ENCODE measurements around the gene C2orf92. TPM values are rescaled to one million over a fixed set of nuclear protein-coding genes. Genes with fewer than 3 reads are reported as not detected.

Gene C2orf92
- polyA plus RNA-seq, 1 donor from 2014 or later, result 1.4 TPM

DNA sequence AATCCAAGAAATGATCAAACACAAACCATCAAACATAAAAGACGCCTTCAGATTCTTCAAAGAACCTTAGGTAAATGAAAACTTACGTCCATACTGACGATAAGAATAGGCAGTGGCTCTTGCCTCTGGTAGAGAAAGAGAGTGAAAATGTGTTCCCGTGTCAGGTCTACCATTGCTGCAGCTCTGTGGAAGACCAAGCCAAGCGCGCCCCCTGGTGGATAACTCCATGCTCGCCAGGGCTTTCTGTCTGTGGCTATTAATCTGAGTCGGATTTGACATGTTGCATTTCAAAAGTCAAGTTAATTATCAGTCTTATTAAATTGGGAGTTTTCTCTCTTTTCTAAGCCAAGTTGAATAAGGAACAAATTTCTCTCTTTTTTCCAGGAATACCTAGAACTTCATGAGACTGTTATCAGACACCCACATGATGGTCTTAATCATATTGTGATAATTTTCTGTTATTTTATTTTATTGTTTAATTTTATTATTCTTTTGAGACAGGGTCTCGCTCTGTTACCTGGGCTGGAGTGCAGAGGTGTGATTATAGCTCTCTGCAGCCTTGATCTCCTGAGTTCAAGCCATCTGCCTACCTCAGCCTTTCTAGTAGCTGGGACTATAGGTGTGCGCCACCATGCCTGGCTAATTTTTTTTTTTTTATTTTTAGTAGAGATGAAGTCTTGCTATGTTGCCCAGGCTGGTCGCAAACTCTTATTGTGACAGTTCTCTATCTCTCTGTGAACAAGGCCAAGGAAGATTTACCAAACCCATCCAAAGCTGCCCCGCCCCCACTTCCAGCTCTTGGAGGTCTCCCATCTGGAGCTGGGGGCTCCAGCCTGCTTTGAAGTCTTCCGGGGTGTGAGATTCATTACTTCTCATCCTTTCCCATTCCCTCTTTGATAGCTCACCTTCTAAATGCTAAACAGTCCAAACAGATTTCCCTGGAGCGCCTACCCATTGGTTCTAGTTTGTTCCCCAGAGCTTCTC lies 28.0 kb downstream of the C2orf92 start:
- Mint-ChIP-seq H3K27ac (peak overlapping the region in 1 of 3 donors; percentile 65), H3K27me3 (no peaks in the 10 kb centered on the region), H3K4me3 (peak overlapping the region in 1 of 4 donors; percentile 65), H3K4me1 (peaks cover 6 to 9% (median 7%) of the 10 kb centered on the region in 3 donors), H3K36me3 (peaks cover 6% of the 10 kb centered on the region), H3K9me3 (no peaks in the 10 kb centered on the region)

DNA sequence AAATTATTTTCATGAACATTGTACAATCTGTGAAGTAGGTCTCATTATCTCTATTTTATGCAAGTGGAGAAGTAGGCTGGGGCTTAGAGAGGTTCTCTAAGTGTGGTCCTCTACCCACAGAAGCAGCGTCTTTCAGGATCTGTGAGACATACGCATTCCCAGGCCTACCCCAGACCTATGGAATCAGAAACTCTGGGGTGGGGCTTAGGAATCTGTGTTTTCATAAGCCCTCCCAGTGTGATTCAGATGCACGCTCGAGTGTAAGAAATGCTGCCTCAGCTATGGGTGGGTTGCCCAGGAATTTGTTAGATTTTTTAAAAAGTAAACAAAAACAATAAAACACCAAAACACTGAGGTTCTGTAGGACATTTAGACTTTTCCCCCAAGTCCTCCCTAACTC lies 29.0 kb downstream of the C2orf92 start:
- no peak overlapping the region for H3K27ac Mint-ChIP-seq
- no peaks in the 10 kb centered on the region for H3K27me3 Mint-ChIP-seq
- H3K36me3 Mint-ChIP-seq, result peaks cover 6% of the 10 kb centered on the region
- no peaks in the 10 kb centered on the region for H3K9me3 Mint-ChIP-seq
- H3K4me3 Mint-ChIP-seq, result no peak overlapping the region
- peaks cover 6 to 8% (median 7%) of the 10 kb centered on the region in 3 donors for H3K4me1 Mint-ChIP-seq

DNA sequence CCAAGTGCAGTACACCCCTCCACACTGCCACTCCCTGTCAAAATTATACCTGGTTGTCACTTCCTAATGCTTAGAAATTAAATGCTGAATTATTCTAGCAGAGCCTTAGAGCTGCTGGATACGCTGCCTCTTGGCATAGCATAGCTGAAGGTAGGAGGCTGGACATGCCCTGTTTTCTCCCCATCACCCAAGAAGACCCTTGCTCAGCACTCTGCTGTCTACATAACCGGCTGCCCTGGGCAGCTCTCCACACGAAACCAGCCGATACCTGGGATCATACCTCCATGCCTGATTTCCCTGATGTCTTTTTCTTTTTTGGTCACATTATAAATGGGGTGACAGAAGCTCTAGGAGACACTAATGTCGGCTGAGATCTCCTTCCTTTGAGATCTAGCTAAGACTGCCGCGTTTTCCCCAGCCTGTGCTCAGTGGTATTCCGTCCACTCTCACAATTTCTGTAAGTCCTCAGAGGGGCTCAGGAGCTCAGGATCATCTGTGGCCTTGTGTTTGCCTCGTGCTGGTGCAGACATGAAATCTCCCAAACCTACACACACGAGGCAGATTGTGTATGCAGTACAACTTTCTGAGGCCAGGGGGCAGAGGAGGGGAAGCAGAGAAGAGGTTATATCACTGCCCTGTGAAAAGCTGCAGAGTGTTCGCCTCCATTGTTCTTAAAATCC lies 30.4 kb downstream of the C2orf92 start:
- peaks cover 4% of the 10 kb centered on the region for H3K36me3 Mint-ChIP-seq
- no peaks in the 10 kb centered on the region for H3K9me3 Mint-ChIP-seq
- peaks cover 6 to 8% (median 7%) of the 10 kb centered on the region in 3 donors for H3K4me1 Mint-ChIP-seq
- no peak overlapping the region for H3K27ac Mint-ChIP-seq
- H3K27me3 Mint-ChIP-seq, result no peaks in the 10 kb centered on the region
- no peak overlapping the region for H3K4me3 Mint-ChIP-seq

DNA sequence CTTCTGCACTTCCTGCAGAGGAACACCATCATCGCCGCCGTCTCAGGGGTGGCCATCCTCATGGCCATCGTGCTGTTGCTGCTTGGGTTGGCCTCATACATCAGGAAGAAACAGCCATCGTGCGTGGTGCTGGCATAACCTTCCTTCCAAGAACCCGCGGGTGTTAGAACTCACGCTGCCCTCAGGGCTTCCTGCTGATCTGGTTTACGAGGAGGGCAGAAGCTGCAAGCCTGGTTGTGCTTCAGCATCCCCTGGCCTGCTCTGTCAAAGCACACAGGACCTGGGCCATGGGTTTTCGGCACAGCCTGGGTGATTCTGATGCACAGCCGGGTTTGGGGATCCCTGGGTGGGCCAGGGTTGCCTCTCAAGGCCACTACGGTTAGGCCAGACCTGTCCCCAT lies 31.7 kb downstream of the C2orf92 start:
- Mint-ChIP-seq H3K4me3 (no peak overlapping the region), H3K9me3 (no peaks in the 10 kb centered on the region), H3K27ac (no peak overlapping the region)

DNA sequence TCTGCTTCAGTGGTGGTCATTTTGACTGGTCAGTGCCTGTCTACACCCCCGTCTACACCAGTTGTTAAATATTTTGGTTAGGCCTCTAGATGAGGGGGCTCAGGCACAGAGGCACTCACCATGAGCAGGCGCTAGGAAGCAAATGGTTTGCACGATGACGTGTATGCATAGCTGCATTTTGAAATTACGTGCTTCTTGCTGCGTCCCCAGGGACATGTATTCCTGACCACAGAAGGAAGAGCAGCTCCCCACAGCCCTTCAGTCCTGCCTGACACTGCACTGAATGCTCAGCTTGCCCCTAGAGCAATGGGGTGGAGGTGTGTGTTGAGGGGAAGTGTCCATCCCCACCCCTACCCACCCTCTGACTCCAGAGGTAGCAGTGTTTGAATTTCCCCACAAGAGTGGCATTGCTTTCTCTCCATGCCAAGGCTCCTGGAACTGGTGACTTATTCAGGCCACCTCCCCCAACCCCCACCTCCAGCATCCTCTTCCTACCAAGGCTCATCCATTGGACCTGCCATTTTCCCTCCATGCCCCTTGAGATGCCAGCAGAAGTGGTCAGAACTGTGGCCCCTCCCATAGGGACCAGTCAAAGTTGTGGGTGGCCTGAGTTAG lies 32.4 kb downstream of the C2orf92 start:
- H3K27ac Mint-ChIP-seq, result no peak overlapping the region
- peaks cover 5 to 7% (median 5%) of the 10 kb centered on the region in 3 donors for H3K4me1 Mint-ChIP-seq
- no peak overlapping the region for H3K4me3 Mint-ChIP-seq

More for the DNA sequence above, 31.7 kb downstream of the C2orf92 start:
- H3K36me3 Mint-ChIP-seq, result peaks cover 4% of the 10 kb centered on the region
- peaks cover 6 to 8% (median 7%) of the 10 kb centered on the region in 3 donors for H3K4me1 Mint-ChIP-seq
- H3K27me3 Mint-ChIP-seq, result no peaks in the 10 kb centered on the region

DNA sequence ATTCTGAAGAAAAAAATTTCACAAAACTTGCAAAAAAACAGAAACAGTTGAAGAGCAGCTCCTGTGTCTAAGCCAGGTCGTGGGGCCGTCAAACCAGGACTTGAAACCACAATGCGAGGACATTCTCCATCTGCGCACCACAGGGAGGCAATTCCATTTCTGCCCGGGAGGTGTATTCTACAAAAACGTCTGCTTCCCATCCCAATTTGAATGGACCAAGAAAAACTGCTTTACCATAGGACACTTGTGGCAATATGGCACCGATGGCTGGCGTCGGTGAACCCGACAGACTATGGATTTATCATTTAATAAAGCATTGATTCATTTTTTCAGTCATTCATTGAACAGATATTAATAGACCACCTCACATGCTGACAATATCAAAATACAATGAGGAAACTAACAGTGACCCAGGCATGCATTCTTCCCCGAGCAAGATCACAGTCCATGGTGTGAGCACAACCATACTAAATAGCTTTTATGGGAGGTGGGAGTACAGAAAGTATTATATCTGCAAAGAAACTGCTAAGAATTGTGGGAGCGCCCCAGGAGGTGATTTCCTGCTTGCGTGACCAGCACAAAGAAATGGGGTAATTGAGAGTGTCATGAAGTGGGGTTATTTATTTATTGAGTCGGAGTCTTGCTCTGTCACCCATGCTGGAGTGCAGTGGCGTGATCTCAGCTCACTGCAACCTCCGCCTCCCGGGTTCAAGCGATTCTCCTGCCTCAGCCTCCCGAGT lies 33.4 kb downstream of the C2orf92 start:
- Mint-ChIP-seq H3K27me3 (peaks cover 3% of the 10 kb centered on the region), H3K36me3 (peaks cover 2% of the 10 kb centered on the region), H3K4me3 (no peak overlapping the region), H3K9me3 (no peaks in the 10 kb centered on the region), H3K27ac (no peak overlapping the region), H3K4me1 (peaks cover 0 to 4% (median 2%) of the 10 kb centered on the region in 3 donors)

More for the DNA sequence above, 32.4 kb downstream of the C2orf92 start:
- H3K36me3 Mint-ChIP-seq, result peaks cover 4% of the 10 kb centered on the region
- H3K9me3 Mint-ChIP-seq, result no peaks in the 10 kb centered on the region
- H3K27me3 Mint-ChIP-seq, result no peaks in the 10 kb centered on the region

DNA sequence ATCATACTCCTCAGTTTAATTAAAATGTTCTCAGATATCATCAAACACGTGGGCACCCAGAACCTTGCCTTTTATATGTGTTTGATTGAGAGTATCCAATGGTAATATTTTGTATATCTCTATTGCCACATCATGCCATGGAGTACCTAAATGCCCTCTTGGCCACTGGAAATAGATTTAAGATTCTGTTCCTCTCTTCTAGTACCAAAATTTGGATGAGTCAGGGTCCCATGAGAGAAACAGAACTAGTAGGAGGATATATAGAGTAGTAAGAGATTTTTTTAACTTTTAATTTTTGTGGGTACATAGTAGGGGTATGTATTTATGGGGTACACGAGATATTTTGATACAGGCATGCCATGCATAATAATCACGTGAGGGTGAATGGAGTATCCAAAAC lies 34.2 kb downstream of the C2orf92 start:
- H3K27ac Mint-ChIP-seq, result no peak overlapping the region
- H3K9me3 Mint-ChIP-seq, result no peaks in the 10 kb centered on the region
- peaks cover 0 to 4% (median 2%) of the 10 kb centered on the region in 3 donors for H3K4me1 Mint-ChIP-seq
- peaks cover 7% of the 10 kb centered on the region for H3K36me3 Mint-ChIP-seq
- H3K27me3 Mint-ChIP-seq, result peaks cover 6% of the 10 kb centered on the region
- H3K4me3 Mint-ChIP-seq, result no peak overlapping the region

DNA sequence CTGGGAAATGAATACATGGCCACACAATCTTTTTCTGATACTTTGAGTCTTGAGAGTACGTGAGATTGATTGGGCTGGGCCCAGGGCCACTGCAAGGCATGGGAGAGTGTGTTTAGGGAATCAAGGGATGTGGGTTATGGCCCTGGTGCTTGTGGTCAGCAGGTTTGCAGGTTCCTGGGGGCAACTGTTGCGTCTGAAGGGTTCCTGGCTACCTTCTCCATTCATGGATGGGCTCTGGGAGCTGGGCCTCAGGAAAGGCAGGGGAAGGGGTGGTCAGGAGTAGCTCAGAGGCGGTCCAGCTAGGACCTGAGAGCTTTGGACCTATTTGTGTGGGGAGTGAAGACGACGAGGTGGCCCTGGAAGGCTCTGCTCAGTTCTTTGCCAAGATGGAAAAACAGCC lies 35.5 kb downstream of the C2orf92 start:
- peaks cover 0 to 6% (median 4%) of the 10 kb centered on the region in 3 donors for H3K4me1 Mint-ChIP-seq
- H3K27me3 Mint-ChIP-seq, result peaks cover 6% of the 10 kb centered on the region
- no peaks in the 10 kb centered on the region for H3K9me3 Mint-ChIP-seq
- H3K4me3 Mint-ChIP-seq, result no peak overlapping the region
- peaks cover 5% of the 10 kb centered on the region for H3K36me3 Mint-ChIP-seq
- H3K27ac Mint-ChIP-seq, result no peak overlapping the region

DNA sequence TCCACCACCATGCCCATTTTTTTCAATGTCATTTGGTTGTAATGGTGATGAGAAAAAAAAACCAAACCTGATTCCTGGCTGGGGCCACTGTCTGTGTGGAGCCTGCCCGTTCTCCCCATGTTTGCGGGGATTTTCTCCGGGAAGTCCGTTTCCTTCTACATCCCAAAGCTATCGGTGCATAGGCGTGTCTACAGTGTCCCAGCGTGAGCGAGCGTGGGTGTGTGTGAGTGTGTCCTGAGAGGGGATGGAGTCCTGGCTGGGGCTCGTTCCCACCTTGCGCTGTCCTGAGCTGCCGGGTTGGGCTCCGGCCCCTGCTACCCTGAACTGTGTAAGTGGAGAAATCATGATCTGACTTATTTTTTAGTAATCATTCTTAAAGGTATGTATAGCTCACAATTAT lies 36.6 kb downstream of the C2orf92 start:
- peaks cover 6% of the 10 kb centered on the region for H3K27me3 Mint-ChIP-seq
- H3K36me3 Mint-ChIP-seq, result peaks cover 5% of the 10 kb centered on the region
- H3K27ac Mint-ChIP-seq, result no peak overlapping the region
- peaks cover 0 to 9% (median 5%) of the 10 kb centered on the region in 3 donors for H3K4me1 Mint-ChIP-seq
- no peaks in the 10 kb centered on the region for H3K9me3 Mint-ChIP-seq
- no peak overlapping the region for H3K4me3 Mint-ChIP-seq

DNA sequence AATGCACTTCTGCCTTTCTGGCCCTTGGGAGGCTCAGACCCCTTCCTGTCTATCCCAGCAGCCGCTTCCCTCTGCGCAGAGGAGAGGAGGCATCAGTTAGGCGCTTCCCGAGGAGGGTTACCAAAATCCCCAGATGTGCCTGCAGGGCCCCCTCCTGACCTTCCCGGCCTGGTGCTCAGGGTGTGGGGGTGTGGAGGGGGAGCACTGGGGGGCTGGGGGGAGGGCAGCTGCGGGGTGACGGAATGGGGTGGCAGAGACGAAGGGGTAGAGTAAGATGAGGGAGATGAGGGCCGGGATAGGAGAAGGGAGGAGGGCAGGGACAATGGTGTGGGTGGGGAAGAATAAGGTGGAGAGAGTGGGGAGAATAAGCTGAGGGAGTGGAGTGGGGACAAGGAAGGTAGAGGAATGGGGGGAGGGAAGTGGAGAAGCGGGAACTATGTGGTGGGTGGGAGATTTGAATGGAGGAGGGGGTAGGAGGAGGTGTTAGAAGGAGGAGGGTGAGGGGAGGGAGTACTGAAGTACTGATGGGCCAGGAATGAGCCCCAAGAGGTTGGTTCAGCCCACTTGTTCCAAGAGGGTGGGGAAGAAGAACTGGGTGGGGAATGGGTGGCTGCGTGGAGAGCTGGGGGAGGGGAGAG lies 37.3 kb downstream of the C2orf92 start:
- no peaks in the 10 kb centered on the region for H3K9me3 Mint-ChIP-seq
- no peak overlapping the region for H3K4me3 Mint-ChIP-seq
- H3K27ac Mint-ChIP-seq, result no peak overlapping the region
- peaks cover 6% of the 10 kb centered on the region for H3K27me3 Mint-ChIP-seq
- H3K36me3 Mint-ChIP-seq, result peaks cover 5% of the 10 kb centered on the region
- peaks cover 0 to 6% (median 3%) of the 10 kb centered on the region in 3 donors for H3K4me1 Mint-ChIP-seq

DNA sequence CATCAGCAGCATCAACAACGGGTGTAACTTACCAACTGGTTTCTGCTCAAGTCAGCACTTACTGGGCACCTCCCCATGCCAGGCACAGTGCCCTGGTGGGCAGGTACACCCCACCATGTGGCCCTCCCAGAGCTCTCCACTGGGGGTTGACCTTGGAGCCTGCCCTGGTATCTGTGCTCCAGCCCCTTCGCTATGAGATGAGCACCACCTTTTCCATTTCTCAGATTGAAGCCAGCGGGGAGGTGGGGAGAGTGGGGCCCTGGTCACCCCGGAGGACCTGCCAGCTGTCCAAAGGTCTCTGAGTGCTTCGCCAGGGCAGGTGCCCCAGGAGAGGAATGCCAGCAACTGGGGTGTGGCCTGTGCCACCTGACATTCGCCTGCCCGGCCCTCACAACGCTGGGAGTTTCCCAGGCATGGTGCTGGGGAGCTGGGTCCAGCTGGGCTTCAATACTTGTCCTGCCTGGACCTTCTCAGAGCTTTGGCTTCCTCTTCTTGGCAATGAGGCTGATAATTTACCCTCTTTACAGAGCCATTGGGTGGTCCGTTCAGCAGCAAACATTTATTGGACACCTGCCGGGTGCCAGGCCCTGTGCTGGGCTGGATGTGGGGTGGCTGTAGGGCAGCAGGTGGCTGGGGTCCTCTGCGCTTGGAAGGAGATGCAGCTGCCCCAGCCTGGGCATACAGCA lies 38.0 kb downstream of the C2orf92 start:
- Mint-ChIP-seq H3K4me1 (peaks cover 0 to 7% (median 3%) of the 10 kb centered on the region in 3 donors), H3K9me3 (no peaks in the 10 kb centered on the region), H3K27ac (no peak overlapping the region), H3K36me3 (peaks cover 5% of the 10 kb centered on the region), H3K4me3 (no peak overlapping the region), H3K27me3 (peaks cover 6% of the 10 kb centered on the region)

DNA sequence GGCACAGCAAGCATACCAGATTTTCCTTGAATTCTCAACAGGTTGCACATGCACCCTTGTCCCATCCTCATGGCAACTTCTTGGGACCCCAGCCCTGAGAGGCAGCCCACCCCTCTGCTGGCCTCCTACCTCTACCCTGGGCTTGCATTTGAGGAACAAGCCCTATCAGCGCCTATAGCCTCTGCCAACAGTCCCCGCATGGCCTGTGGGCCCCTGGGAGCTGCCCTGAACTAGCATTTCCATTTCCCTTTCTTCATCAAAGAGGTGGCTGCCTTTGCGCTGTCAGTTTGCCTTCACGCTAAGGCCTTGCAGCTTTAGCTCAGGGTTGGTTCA lies 38.5 kb downstream of the C2orf92 start:
- peaks cover 0 to 7% (median 3%) of the 10 kb centered on the region in 3 donors for H3K4me1 Mint-ChIP-seq
- H3K9me3 Mint-ChIP-seq, result no peaks in the 10 kb centered on the region

DNA sequence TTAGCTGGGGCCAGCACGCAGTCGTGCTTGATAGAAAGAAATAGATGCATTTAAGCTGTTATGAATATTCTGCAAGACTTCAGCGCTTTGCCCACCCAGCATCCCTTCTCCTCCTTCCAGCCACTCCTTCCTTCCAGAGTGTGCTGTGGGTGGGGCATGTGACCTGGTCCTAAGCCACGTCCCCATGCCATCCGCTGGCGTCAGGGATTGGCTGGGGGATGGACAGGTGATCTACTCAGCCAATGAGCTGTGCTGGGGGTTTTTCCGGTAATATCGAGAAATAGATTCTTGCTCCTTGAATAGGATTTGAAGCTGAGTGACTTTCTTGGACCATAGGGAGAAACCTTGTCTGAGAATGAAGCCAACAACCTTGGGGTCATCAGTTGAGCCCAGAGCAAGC lies 39.1 kb downstream of the C2orf92 start:
- Mint-ChIP-seq H3K4me3 (no peak overlapping the region), H3K36me3 (peaks cover 5% of the 10 kb centered on the region), H3K27ac (no peak overlapping the region), H3K9me3 (no peaks in the 10 kb centered on the region), H3K4me1 (peaks cover 0 to 7% (median 6%) of the 10 kb centered on the region in 3 donors), H3K27me3 (peaks cover 6% of the 10 kb centered on the region)

More for the DNA sequence above, 38.5 kb downstream of the C2orf92 start:
- Mint-ChIP-seq H3K27ac (no peak overlapping the region), H3K4me3 (no peak overlapping the region), H3K36me3 (peaks cover 5% of the 10 kb centered on the region), H3K27me3 (peaks cover 6% of the 10 kb centered on the region)

DNA sequence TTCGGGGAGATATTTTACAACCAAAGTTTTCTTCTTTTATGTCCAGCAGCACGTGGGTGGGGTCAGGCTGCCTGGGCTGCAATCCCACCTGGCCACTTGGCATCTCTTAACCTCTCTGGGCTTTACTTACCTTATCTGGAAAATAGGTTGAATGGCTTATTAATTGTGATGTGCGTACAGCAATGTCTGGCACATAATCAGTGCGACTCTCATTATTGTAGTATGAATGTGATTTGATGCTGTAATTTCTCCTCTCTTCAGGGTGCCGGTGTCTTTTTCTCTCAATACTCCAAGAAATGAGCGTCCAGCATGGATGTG lies 41.8 kb downstream of the C2orf92 start:
- no peak overlapping the region for H3K4me3 Mint-ChIP-seq
- no peaks in the 10 kb centered on the region for H3K9me3 Mint-ChIP-seq
- H3K27me3 Mint-ChIP-seq, result peaks cover 6% of the 10 kb centered on the region
- peaks cover 0 to 9% (median 7%) of the 10 kb centered on the region in 3 donors for H3K4me1 Mint-ChIP-seq
- H3K27ac Mint-ChIP-seq, result no peak overlapping the region
- peaks cover 5% of the 10 kb centered on the region for H3K36me3 Mint-ChIP-seq

Data from IgD-negative memory B cell (primary cell).